HL-60 (cell line): Measurements from ENCODE around the gene ATP2B2.

Experiments
- CTCF ChIP-seq: IDR thresholded peaks from one replicate; pipeline ENCODE4 v1.5.1; 2011; ENCODE audit warnings: low read length, control low read depth, inconsistent platforms; ENCODE audit not compliant: insufficient read depth
- REST ChIP-seq: IDR thresholded peaks from 2 replicates; pipeline ENCODE4 v1.6.1; 2012; ENCODE audit warnings: low read depth; ENCODE audit not compliant: insufficient replicate concordance

- TF ChIP-seq CTCF (no peak), REST (no peak)
Observed at GRCh38 chr3:10524270-10524669, 18.9 kb upstream of the ATP2B2 start.
